ENCODE measurements around the gene GTF2H2.
"Not testable (repeated sequence)": the region's sequence is repeated elsewhere in the genome, so short reads cannot be mapped to it uniquely, and the experiment has no call there.

Gene GTF2H2

GRCh38 chr5:71082340-71082739 lies 14.9 kb upstream of the GTF2H2 start:
- not testable (repeated sequence) for H3K36me3 ChIP-seq (ENCODE audit: insufficient read depth); H3K9ac ChIP-seq; H3K27me3 ChIP-seq (ENCODE audit: insufficient read depth, low read depth); H4K20me1 ChIP-seq (ENCODE audit: insufficient read depth); H3K4me2 ChIP-seq; H3K27ac ChIP-seq; H3K4me3 ChIP-seq (IDR thresholded peaks at IDR 0.05; ENCODE audit: insufficient read depth, low read depth, low read length); H3K79me2 ChIP-seq (ENCODE audit: insufficient read depth, low read depth); H3K4me1 ChIP-seq (ENCODE audit: low read depth, poor library complexity, severe bottlenecking); H2AFZ ChIP-seq (ENCODE audit: low read depth)

GRCh38 chr5:71061322-71061721 lies 6.2 kb downstream of the GTF2H2 start:
- not testable (repeated sequence) for H4K20me1 ChIP-seq (ENCODE audit: insufficient read depth); H3K4me1 ChIP-seq (ENCODE audit: low read depth, poor library complexity, severe bottlenecking); H3K36me3 ChIP-seq (ENCODE audit: insufficient read depth); H3K27ac ChIP-seq; H3K79me2 ChIP-seq (ENCODE audit: insufficient read depth, low read depth); H3K27me3 ChIP-seq (ENCODE audit: insufficient read depth, low read depth); H2AFZ ChIP-seq (ENCODE audit: low read depth); H3K4me3 ChIP-seq (IDR thresholded peaks at IDR 0.05; ENCODE audit: insufficient read depth, low read depth, low read length); H3K4me2 ChIP-seq; H3K9ac ChIP-seq

DNA sequence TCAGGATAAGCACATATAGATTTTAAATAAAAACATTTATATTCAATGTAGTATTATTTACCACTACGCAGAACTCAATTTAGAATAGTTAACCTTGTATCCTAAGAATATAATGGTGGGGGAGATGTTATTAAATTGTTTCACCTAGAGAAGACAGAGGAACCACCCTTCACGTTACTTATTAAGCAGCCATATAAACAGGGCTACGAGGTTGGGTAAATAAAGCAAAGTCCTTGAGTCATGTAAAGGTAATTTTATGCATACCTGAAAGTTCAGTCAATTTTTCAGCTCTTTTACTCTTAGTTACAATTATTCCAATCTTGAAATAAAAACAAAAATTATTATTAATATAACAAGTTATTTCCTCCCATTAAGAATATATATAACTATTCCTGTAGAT lies 8.1 kb downstream of the GTF2H2 start:
- not testable (repeated sequence) for H3K4me3 ChIP-seq (IDR thresholded peaks at IDR 0.05; ENCODE audit: insufficient read depth, low read depth, low read length)

GRCh38 chr5:71044808-71045207 lies 22.7 kb downstream of the GTF2H2 start:
- H4K20me1 ChIP-seq (ENCODE audit: insufficient read depth); H3K4me2 ChIP-seq; H3K79me2 ChIP-seq (ENCODE audit: insufficient read depth, low read depth); H3K27ac ChIP-seq; H3K4me1 ChIP-seq (ENCODE audit: low read depth, poor library complexity, severe bottlenecking); H3K36me3 ChIP-seq (ENCODE audit: insufficient read depth); H3K27me3 ChIP-seq (ENCODE audit: insufficient read depth, low read depth); H2AFZ ChIP-seq (ENCODE audit: low read depth); H3K4me3 ChIP-seq (IDR thresholded peaks at IDR 0.05; ENCODE audit: insufficient read depth, low read depth, low read length); H3K9ac ChIP-seq: not testable (repeated sequence)

More for the DNA sequence above, 8.1 kb downstream of the GTF2H2 start:
- not testable (repeated sequence) for H4K20me1 ChIP-seq (ENCODE audit: insufficient read depth); H3K27ac ChIP-seq; H3K4me1 ChIP-seq (ENCODE audit: low read depth, poor library complexity, severe bottlenecking); H2AFZ ChIP-seq (ENCODE audit: low read depth); H3K79me2 ChIP-seq (ENCODE audit: insufficient read depth, low read depth); H3K9ac ChIP-seq; H3K4me2 ChIP-seq; H3K36me3 ChIP-seq (ENCODE audit: insufficient read depth); H3K27me3 ChIP-seq (ENCODE audit: insufficient read depth, low read depth)

GRCh38 chr5:71044128-71044527 lies 23.3 kb downstream of the GTF2H2 start:
- H3K36me3 ChIP-seq (ENCODE audit: insufficient read depth); H3K4me3 ChIP-seq (IDR thresholded peaks at IDR 0.05; ENCODE audit: insufficient read depth, low read depth, low read length); H3K9ac ChIP-seq; H3K27ac ChIP-seq; H3K27me3 ChIP-seq (ENCODE audit: insufficient read depth, low read depth); H3K79me2 ChIP-seq (ENCODE audit: insufficient read depth, low read depth); H4K20me1 ChIP-seq (ENCODE audit: insufficient read depth); H3K4me2 ChIP-seq; H3K4me1 ChIP-seq (ENCODE audit: low read depth, poor library complexity, severe bottlenecking); H2AFZ ChIP-seq (ENCODE audit: low read depth): not testable (repeated sequence)

- not testable (repeated sequence) for H3K79me2 ChIP-seq (ENCODE audit: insufficient read depth, low read depth); H3K4me3 ChIP-seq (IDR thresholded peaks at IDR 0.05; ENCODE audit: insufficient read depth, low read depth, low read length); H4K20me1 ChIP-seq (ENCODE audit: insufficient read depth); H3K27ac ChIP-seq; H2AFZ ChIP-seq (ENCODE audit: low read depth); H3K4me1 ChIP-seq (ENCODE audit: low read depth, poor library complexity, severe bottlenecking); H3K4me2 ChIP-seq; H3K9ac ChIP-seq; H3K36me3 ChIP-seq (ENCODE audit: insufficient read depth); H3K27me3 ChIP-seq (ENCODE audit: insufficient read depth, low read depth)
Observed at GRCh38 chr5:71031046-71031776, 36.3 kb downstream of the GTF2H2 start.

DNA sequence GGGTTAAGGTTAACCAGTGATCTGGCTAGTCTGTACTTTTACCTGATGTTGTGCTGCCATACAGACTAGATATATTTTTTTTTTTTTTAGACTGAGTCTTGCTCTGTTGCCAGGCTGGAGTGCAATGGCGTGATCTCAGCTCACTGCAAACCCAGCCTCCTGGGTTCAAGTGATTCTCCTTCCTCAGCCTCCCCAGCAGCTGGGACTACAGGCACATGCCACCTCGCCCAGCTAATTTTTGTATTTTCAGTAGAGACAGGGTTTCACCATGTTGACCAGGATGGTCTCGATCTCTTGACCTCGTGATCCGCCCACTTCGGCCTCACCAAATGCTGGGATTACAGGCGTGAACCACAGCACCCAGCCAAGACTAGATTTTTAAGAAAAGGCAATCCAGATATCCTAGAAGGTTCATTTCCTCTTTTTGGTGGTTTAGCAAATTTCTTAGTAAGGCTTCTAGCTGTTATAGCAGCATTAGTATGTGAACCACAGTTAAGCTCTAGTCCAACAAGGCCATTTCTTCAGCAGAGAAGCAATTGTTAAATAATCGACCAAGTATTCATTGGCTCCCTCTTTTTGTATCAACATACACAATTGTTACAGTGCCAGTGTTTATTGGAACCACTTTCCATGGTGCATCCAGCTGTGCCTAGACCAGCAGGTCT lies 42.1 kb downstream of the GTF2H2 start, which contains the start of gene NAIP:
Gene NAIP (minus strand): TSS at position 51 of the 665 bp plus-strand sequence. CDS start 12,424 bp downstream, outside the sequence.
- H3K27me3 ChIP-seq (ENCODE audit: insufficient read depth, low read depth); H3K36me3 ChIP-seq (ENCODE audit: insufficient read depth); H2AFZ ChIP-seq (ENCODE audit: low read depth); H3K79me2 ChIP-seq (ENCODE audit: insufficient read depth, low read depth); H3K27ac ChIP-seq; H3K9ac ChIP-seq; H3K4me3 ChIP-seq (IDR thresholded peaks at IDR 0.05; ENCODE audit: insufficient read depth, low read depth, low read length); H3K4me1 ChIP-seq (ENCODE audit: low read depth, poor library complexity, severe bottlenecking); H3K4me2 ChIP-seq; H4K20me1 ChIP-seq (ENCODE audit: insufficient read depth): not testable (repeated sequence)

DNA sequence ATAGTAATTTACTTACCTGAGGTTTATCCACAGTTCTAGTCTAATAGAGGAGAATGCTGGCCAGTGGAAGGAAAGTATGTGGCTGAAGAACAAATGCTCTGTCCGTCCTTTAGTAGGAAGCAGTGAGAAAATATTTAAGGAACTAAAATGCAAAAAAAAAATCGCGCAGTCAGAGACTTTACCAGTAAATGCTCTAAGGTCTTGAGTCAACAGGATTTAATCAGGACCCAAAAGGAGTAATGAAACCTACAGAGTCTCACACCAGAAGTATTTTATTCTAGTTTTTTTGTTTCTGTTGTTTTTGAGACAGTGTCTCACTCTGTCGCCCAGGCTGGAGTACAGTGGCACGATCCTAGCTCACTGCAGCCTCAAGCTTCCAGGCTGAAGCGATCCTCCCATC lies 46.8 kb downstream of the GTF2H2 start:
- not testable (repeated sequence) for H4K20me1 ChIP-seq (ENCODE audit: insufficient read depth); H3K36me3 ChIP-seq (ENCODE audit: insufficient read depth); H3K9ac ChIP-seq; H3K4me2 ChIP-seq; H3K79me2 ChIP-seq (ENCODE audit: insufficient read depth, low read depth); H3K27me3 ChIP-seq (ENCODE audit: insufficient read depth, low read depth); H2AFZ ChIP-seq (ENCODE audit: low read depth); H3K4me3 ChIP-seq (IDR thresholded peaks at IDR 0.05; ENCODE audit: insufficient read depth, low read depth, low read length); H3K27ac ChIP-seq; H3K4me1 ChIP-seq (ENCODE audit: low read depth, poor library complexity, severe bottlenecking)

- not testable (repeated sequence) for H3K4me3 ChIP-seq (IDR thresholded peaks at IDR 0.05; ENCODE audit: insufficient read depth, low read depth, low read length); H3K4me2 ChIP-seq; H2AFZ ChIP-seq (ENCODE audit: low read depth); H3K4me1 ChIP-seq (ENCODE audit: low read depth, poor library complexity, severe bottlenecking); H3K27ac ChIP-seq; H3K27me3 ChIP-seq (ENCODE audit: insufficient read depth, low read depth); H3K79me2 ChIP-seq (ENCODE audit: insufficient read depth, low read depth); H3K9ac ChIP-seq; H3K36me3 ChIP-seq (ENCODE audit: insufficient read depth); H4K20me1 ChIP-seq (ENCODE audit: insufficient read depth)
Observed at GRCh38 chr5:71018376-71019005, 49.0 kb downstream of the GTF2H2 start.

Data from KMS-11 (cell line).